ENCODE data around the gene C4B.

The C4B gene

DNA sequence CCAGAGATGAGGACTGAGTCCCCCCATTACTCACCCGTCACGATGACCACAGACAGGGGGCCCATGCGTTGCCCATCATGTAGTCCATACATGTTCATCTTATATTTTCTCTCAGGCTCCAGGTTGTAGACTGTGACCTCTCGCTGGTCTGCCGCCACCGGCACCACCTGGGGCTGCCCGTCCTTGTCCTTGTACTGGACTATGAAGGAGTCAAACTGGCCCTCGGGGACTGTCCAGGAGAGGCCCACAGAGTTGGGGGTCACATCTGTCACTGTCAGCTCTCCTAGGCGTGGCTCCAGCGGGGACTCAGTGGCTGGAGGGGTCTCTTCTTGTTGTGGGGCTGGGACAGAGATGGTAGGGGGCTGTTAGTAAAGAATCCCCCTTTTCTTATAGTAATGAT is 59.0 kb downstream of the C4B start:
- H3K9me3 ChIP-seq (ENCODE audit: control insufficient read depth in 2 of 2, low read length in 2 of 2): no peaks in the 10 kb centered on the region
- no peak overlapping the region for H3K4me3 ChIP-seq (ENCODE audit: low read length in 2 of 2)
- no peaks in the 10 kb centered on the region for H3K27me3 ChIP-seq (ENCODE audit: control insufficient read depth in 1 of 2, insufficient read depth in 2 of 2, low read length in 2 of 2)
- H3K4me1 ChIP-seq (ENCODE audit: control insufficient read depth, insufficient read depth, low read length): peaks cover 12% of the 10 kb centered on the region
- no peak overlapping the region for H3K9ac ChIP-seq (ENCODE audit: low read length in 2 of 2)
- no peak overlapping the region for H3K27ac ChIP-seq (ENCODE audit: low read length)
- peaks cover 4 to 13% of the 10 kb centered on the region in 2 donors for H3K36me3 ChIP-seq (ENCODE audit: control insufficient read depth in 2 of 2, insufficient read depth in 2 of 2, low read length in 2 of 2)

- H3K27ac ChIP-seq (ENCODE audit: low read length): no peak overlapping the region
- no peak overlapping the region for H3K4me3 ChIP-seq (ENCODE audit: low read length in 2 of 2)
- no peaks in the 10 kb centered on the region for H3K9me3 ChIP-seq (ENCODE audit: control insufficient read depth in 2 of 2, low read length in 2 of 2)
- peaks cover 12% of the 10 kb centered on the region for H3K4me1 ChIP-seq (ENCODE audit: control insufficient read depth, insufficient read depth, low read length)
- H3K9ac ChIP-seq (ENCODE audit: low read length in 2 of 2): no peak overlapping the region
- H3K27me3 ChIP-seq (ENCODE audit: control insufficient read depth in 1 of 2, insufficient read depth in 2 of 2, low read length in 2 of 2): no peaks in the 10 kb centered on the region
- peaks cover 4 to 11% of the 10 kb centered on the region in 2 donors for H3K36me3 ChIP-seq (ENCODE audit: control insufficient read depth in 2 of 2, insufficient read depth in 2 of 2, low read length in 2 of 2)
Measured at GRCh38 chr6:32074996-32075532, 60.5 kb downstream of the C4B start.

DNA sequence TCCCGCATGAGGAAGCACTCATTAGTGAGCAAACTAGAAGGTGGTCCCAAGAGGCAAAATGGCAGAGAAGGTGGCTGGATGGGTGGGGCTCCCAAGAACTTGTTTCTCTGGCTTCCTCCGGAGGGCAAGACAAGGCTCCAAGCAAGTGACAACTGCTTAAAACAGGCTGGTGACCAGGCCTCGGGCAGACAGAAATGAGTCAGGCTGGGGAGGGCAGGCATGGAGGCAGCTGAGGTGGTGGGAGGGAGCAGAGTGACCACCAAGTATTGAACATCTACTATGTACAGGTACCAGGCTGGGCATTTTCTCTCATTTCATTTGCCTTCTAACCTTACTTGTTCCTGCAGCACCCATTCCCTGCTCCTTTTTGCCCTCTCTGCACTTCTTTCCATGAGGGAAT is 61.2 kb downstream of the C4B start:
- peaks cover 4 to 11% of the 10 kb centered on the region in 2 donors for H3K36me3 ChIP-seq (ENCODE audit: control insufficient read depth in 2 of 2, insufficient read depth in 2 of 2, low read length in 2 of 2)

GRCh38 chr6:32076321-32076809 is 61.8 kb downstream of the C4B start:
- peaks cover 4 to 11% of the 10 kb centered on the region in 2 donors for H3K36me3 ChIP-seq (ENCODE audit: control insufficient read depth in 2 of 2, insufficient read depth in 2 of 2, low read length in 2 of 2)

More for the DNA sequence above, 61.2 kb downstream of the C4B start:
- Histone ChIP-seq H3K9me3 (ENCODE audit: control insufficient read depth in 2 of 2, low read length in 2 of 2) (no peaks in the 10 kb centered on the region), H3K27me3 (ENCODE audit: control insufficient read depth in 1 of 2, insufficient read depth in 2 of 2, low read length in 2 of 2) (no peaks in the 10 kb centered on the region), H3K4me3 (ENCODE audit: low read length in 2 of 2) (no peak overlapping the region), H3K9ac (ENCODE audit: low read length in 2 of 2) (no peak overlapping the region), H3K27ac (ENCODE audit: low read length) (no peak overlapping the region), H3K4me1 (ENCODE audit: control insufficient read depth, insufficient read depth, low read length) (peaks cover 12% of the 10 kb centered on the region)

DNA sequence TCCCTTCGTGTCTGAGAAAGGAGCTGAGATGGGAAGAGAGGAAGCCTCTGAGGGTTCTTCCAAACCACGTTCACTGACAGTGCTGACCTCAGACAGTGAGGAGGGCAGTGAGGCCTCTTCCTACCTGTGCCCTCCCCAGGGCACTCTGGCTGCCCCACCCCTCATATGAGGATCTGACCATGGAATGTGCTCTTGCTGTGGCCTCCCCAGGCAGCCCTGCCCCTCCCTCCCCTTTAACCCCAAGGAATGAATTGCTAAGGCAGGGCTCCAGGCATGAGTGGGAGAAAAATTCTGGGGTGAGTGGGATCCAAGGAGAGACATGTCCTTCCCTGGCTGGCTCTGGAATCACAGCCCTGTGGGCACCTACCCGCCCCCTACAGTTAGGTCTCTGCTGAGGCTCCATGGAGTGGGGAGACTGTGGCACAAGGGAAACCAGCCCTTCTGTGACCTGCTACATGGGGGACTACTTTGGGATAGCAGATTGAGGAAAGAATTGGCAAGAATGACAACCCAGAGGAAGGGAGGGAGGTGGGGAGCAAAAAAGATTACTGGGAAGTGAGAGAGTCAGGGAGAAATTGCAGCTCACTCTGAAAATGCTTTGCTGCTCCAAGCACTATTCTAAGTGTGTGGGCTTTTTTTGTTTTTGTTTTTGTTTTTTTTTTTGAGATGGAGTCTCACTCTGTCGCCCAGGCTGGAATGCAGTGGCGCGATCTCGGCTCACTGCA is 65.1 kb downstream of the C4B start:
- H3K9me3 ChIP-seq (ENCODE audit: control insufficient read depth in 2 of 2, low read length in 2 of 2): no peaks in the 10 kb centered on the region
- no peak overlapping the region for H3K4me3 ChIP-seq (ENCODE audit: low read length in 2 of 2)
- H3K4me1 ChIP-seq (ENCODE audit: control insufficient read depth, insufficient read depth, low read length): peaks cover 25% of the 10 kb centered on the region
- H3K27me3 ChIP-seq (ENCODE audit: control insufficient read depth in 1 of 2, insufficient read depth in 2 of 2, low read length in 2 of 2): no peaks in the 10 kb centered on the region
- H3K36me3 ChIP-seq (ENCODE audit: control insufficient read depth in 2 of 2, insufficient read depth in 2 of 2, low read length in 2 of 2): peaks cover 0 to 17% of the 10 kb centered on the region in 2 donors
- H3K27ac ChIP-seq (ENCODE audit: low read length): no peak overlapping the region
- no peak overlapping the region for H3K9ac ChIP-seq (ENCODE audit: low read length in 2 of 2)

More at GRCh38 chr6:32076321-32076809, 61.8 kb downstream of the C4B start:
- peaks cover 16% of the 10 kb centered on the region for H3K4me1 ChIP-seq (ENCODE audit: control insufficient read depth, insufficient read depth, low read length)
- no peak overlapping the region for H3K4me3 ChIP-seq (ENCODE audit: low read length in 2 of 2)
- H3K9me3 ChIP-seq (ENCODE audit: control insufficient read depth in 2 of 2, low read length in 2 of 2): no peaks in the 10 kb centered on the region
- H3K9ac ChIP-seq (ENCODE audit: low read length in 2 of 2): no peak overlapping the region
- no peak overlapping the region for H3K27ac ChIP-seq (ENCODE audit: low read length)
- H3K27me3 ChIP-seq (ENCODE audit: control insufficient read depth in 1 of 2, insufficient read depth in 2 of 2, low read length in 2 of 2): no peaks in the 10 kb centered on the region

DNA sequence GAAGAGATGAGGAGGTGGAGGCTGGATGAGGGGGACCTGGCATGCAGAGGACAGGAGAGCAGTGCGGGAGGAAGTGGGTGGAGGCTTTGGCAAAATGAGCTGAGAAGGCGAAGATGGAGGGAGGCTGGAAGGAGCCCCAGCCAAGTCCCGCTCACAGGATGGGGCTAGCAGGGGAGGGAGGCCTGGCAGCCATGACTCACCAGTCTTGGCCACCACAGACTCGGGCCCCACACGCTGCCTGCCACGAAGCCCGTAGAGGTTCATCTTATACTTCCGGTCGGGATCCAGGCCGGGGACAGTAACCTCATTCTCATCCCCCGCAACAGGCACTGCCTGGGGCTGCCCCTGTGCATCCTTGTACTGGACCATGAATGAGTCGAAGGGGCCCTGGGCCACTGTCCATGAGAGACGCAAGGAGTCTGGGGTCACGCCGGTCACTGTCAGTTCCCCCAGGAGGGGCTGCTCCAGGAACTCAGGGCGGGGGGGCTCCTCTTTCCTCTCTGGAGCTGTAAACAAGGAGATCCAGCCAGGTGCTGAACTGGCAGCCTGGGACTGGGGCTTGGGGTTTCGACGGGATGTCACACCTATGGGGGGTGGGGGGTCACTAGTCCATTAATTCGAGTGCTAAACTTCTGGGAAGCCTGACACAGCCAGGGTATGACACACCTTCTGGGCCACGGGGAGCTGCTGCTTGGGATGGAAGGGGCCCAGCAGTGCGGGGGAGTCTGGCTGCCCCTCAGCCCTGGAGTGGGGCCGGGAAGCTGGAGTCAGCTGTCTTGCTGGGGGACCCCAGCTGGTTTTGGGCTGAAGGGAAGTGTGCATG is 66.8 kb downstream of the C4B start:
- H3K9me3 ChIP-seq (ENCODE audit: control insufficient read depth in 2 of 2, low read length in 2 of 2): no peaks in the 10 kb centered on the region
- H3K4me3 ChIP-seq (ENCODE audit: low read length in 2 of 2): no peak overlapping the region
- H3K4me1 ChIP-seq (ENCODE audit: control insufficient read depth, insufficient read depth, low read length): peaks cover 22% of the 10 kb centered on the region
- no peak overlapping the region for H3K9ac ChIP-seq (ENCODE audit: low read length in 2 of 2)
- H3K27ac ChIP-seq (ENCODE audit: low read length): peak overlapping the region; percentile 67
- H3K36me3 ChIP-seq (ENCODE audit: control insufficient read depth in 2 of 2, insufficient read depth in 2 of 2, low read length in 2 of 2): peaks cover 4 to 20% of the 10 kb centered on the region in 2 donors
- peaks cover 0 to 6% of the 10 kb centered on the region in 2 donors for H3K27me3 ChIP-seq (ENCODE audit: control insufficient read depth in 1 of 2, insufficient read depth in 2 of 2, low read length in 2 of 2)

DNA sequence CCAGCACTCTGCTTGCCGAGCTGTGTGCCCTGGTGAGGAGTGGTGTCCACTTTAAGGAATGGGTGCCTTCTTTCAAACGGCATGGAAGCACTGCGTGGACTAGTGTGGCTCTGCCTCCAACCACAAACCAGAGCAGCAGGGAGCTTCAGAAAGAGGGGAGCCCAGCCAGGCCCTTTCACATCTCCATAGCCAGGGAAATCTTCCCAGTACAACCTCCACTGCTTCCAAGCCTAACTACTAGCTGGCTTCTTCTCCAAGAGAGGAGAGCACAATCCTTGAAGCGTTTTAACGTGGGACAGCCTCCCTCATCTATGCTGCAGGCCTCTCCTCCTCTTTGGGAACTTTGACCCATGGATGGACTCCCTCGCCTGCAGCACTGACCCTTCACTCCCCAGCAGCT is 67.9 kb downstream of the C4B start:
- Histone ChIP-seq H3K36me3 (ENCODE audit: control insufficient read depth in 2 of 2, insufficient read depth in 2 of 2, low read length in 2 of 2) (peaks cover 4 to 20% of the 10 kb centered on the region in 2 donors), H3K9ac (ENCODE audit: low read length in 2 of 2) (no peak overlapping the region), H3K9me3 (ENCODE audit: control insufficient read depth in 2 of 2, low read length in 2 of 2) (no peaks in the 10 kb centered on the region), H3K27me3 (ENCODE audit: control insufficient read depth in 1 of 2, insufficient read depth in 2 of 2, low read length in 2 of 2) (peaks cover 8 to 11% of the 10 kb centered on the region in 2 donors), H3K4me3 (ENCODE audit: low read length in 2 of 2) (no peak overlapping the region), H3K27ac (ENCODE audit: low read length) (no peak overlapping the region), H3K4me1 (ENCODE audit: control insufficient read depth, insufficient read depth, low read length) (peaks cover 27% of the 10 kb centered on the region)

GRCh38 chr6:32082935-32083334 is 68.3 kb downstream of the C4B start:
- Histone ChIP-seq H3K27ac (ENCODE audit: low read length) (no peak overlapping the region), H3K9me3 (ENCODE audit: control insufficient read depth in 2 of 2, low read length in 2 of 2) (no peaks in the 10 kb centered on the region), H3K4me3 (ENCODE audit: low read length in 2 of 2) (no peak overlapping the region), H3K27me3 (ENCODE audit: control insufficient read depth in 1 of 2, insufficient read depth in 2 of 2, low read length in 2 of 2) (peaks cover 8 to 11% of the 10 kb centered on the region in 2 donors), H3K36me3 (ENCODE audit: control insufficient read depth in 2 of 2, insufficient read depth in 2 of 2, low read length in 2 of 2) (peaks cover 4 to 20% of the 10 kb centered on the region in 2 donors), H3K4me1 (ENCODE audit: control insufficient read depth, insufficient read depth, low read length) (peaks cover 27% of the 10 kb centered on the region), H3K9ac (ENCODE audit: low read length in 2 of 2) (no peak overlapping the region)

GRCh38 chr6:32083812-32084768 is 69.5 kb downstream of the C4B start:
- Histone ChIP-seq H3K4me1 (ENCODE audit: control insufficient read depth, insufficient read depth, low read length) (peaks cover 27% of the 10 kb centered on the region), H3K36me3 (ENCODE audit: control insufficient read depth in 2 of 2, insufficient read depth in 2 of 2, low read length in 2 of 2) (peaks cover 4 to 15% of the 10 kb centered on the region in 2 donors), H3K9ac (ENCODE audit: low read length in 2 of 2) (no peak overlapping the region), H3K27ac (ENCODE audit: low read length) (no peak overlapping the region), H3K4me3 (ENCODE audit: low read length in 2 of 2) (no peak overlapping the region), H3K27me3 (ENCODE audit: control insufficient read depth in 1 of 2, insufficient read depth in 2 of 2, low read length in 2 of 2) (peaks cover 8 to 11% of the 10 kb centered on the region in 2 donors), H3K9me3 (ENCODE audit: control insufficient read depth in 2 of 2, low read length in 2 of 2) (no peaks in the 10 kb centered on the region)

GRCh38 chr6:32084780-32085179 is 70.2 kb downstream of the C4B start:
- no peaks in the 10 kb centered on the region for H3K9me3 ChIP-seq (ENCODE audit: control insufficient read depth in 2 of 2, low read length in 2 of 2)
- peaks cover 8 to 11% of the 10 kb centered on the region in 2 donors for H3K27me3 ChIP-seq (ENCODE audit: control insufficient read depth in 1 of 2, insufficient read depth in 2 of 2, low read length in 2 of 2)
- H3K27ac ChIP-seq (ENCODE audit: low read length): no peak overlapping the region
- H3K9ac ChIP-seq (ENCODE audit: low read length in 2 of 2): no peak overlapping the region
- H3K36me3 ChIP-seq (ENCODE audit: control insufficient read depth in 2 of 2, insufficient read depth in 2 of 2, low read length in 2 of 2): peaks cover 4 to 16% of the 10 kb centered on the region in 2 donors
- H3K4me3 ChIP-seq (ENCODE audit: low read length in 2 of 2): no peak overlapping the region
- peaks cover 27% of the 10 kb centered on the region for H3K4me1 ChIP-seq (ENCODE audit: control insufficient read depth, insufficient read depth, low read length)

Measured in stomach smooth muscle (tissue), 2 donors.